ENCODE measurements around the gene ARX.

DNA sequence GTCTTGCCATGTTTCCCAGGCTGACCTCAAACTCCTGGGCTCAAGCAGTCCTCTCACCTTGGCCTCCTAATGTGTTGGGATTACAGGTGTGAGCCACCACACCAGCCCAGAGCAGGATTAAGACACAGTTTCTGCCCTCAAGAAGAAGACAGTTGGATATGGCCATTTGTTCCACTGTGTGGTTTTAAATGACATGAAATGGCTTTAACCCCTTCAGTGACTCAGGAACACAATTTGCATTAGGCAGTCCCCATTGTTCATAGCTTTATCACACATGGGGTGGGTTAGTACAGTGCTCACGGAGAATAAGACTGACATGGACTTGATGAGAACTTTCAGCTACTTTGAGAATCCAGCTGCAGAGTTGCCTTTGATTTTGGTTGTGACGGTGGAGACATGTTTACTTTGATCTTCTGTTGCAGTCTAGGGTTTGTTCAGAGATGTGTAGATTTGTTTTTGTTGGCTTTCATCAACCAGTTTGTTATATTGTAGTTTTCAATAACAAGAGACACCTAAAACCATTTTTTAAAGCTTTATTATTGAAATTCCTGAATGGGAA is 60.3 kb downstream of the ARX start:
- TF ChIP-seq RFX5 (IDR thresholded peaks at IDR 0.05; ENCODE audit: borderline replicate concordance, low read depth, low read length) (no peak), EZH2 (IDR thresholded peaks at IDR 0.05; ENCODE audit: low read depth, low read length, severe bottlenecking) (no peak), CTCF (IDR thresholded peaks at IDR 0.05; ENCODE audit: control extremely low read depth in 1 of 3, insufficient read depth in 1 of 3, low read depth in 1 of 3, low read length in 3 of 3) (no peak), SRF (IDR thresholded peaks at IDR 0.05; ENCODE audit: low read depth, low read length) (no peak), TBP (IDR thresholded peaks at IDR 0.05; ENCODE audit: low read depth, low read length) (no peak), ZNF274 (IDR thresholded peaks at IDR 0.05; ENCODE audit: borderline replicate concordance, extremely low read depth, low read length) (no peak), USF2 (IDR thresholded peaks at IDR 0.05; ENCODE audit: low read length) (no peak), BCL11A (IDR thresholded peaks at IDR 0.05; ENCODE audit: low read depth in 2 of 2, low read length in 2 of 2) (no peak), POLR2A (IDR thresholded peaks at IDR 0.05; ENCODE audit: control extremely low read depth in 1 of 2, low read depth in 2 of 2, low read length in 2 of 2) (no peak), MAX (IDR thresholded peaks at IDR 0.05) (no peak)
